Measurements from ENCODE around the gene OCIAD1.

DNA sequence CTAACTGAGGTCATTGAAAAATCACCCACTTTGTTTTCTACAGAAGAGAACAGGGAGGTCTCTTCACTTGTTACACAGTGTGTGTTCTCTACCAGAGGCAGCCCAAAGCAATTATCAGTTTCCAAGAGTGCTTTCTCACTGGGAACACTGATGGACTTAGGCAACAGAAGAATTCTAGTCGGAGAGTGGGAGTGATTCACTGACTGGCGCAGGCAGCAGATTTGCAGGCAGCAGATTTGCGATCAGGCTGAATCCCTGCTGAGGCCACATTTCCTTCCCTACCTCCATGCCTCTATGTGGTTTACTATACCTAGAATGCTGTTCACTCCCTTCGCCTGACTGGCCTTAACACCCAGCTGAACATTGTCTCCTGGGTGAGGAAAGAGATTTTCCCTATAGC, 69.1 kb downstream of the OCIAD1 start:
- TF ChIP-seq GABPA (IDR thresholded peaks at IDR 0.05 in 1 of 2, conservative IDR thresholded peaks at IDR 0.05 in 1 of 2) (no peak), YY1 (IDR thresholded peaks at IDR 0.05) (no peak), JUND (IDR thresholded peaks at IDR 0.05) (no peak), TAF1 (conservative IDR thresholded peaks at IDR 0.05) (no peak), NR2F2 (IDR thresholded peaks at IDR 0.05) (no peak), RXRA (IDR thresholded peaks at IDR 0.05) (no peak), SP1 (IDR thresholded peaks at IDR 0.05) (no peak), RAD21 (IDR thresholded peaks at IDR 0.05) (no peak), EGR1 (IDR thresholded peaks at IDR 0.05; ENCODE audit: low read depth in 2 of 2) (no peak)
- TF ChIP-seq, protein P1, sequence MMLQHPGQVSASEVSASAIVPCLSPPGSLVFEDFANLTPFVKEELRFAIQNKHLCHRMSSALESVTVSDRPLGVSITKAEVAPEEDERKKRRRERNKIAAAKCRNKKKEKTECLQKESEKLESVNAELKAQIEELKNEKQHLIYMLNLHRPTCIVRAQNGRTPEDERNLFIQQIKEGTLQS (IDR thresholded peaks at IDR 0.05), result no peak
- TF ChIP-seq, protein P2, sequence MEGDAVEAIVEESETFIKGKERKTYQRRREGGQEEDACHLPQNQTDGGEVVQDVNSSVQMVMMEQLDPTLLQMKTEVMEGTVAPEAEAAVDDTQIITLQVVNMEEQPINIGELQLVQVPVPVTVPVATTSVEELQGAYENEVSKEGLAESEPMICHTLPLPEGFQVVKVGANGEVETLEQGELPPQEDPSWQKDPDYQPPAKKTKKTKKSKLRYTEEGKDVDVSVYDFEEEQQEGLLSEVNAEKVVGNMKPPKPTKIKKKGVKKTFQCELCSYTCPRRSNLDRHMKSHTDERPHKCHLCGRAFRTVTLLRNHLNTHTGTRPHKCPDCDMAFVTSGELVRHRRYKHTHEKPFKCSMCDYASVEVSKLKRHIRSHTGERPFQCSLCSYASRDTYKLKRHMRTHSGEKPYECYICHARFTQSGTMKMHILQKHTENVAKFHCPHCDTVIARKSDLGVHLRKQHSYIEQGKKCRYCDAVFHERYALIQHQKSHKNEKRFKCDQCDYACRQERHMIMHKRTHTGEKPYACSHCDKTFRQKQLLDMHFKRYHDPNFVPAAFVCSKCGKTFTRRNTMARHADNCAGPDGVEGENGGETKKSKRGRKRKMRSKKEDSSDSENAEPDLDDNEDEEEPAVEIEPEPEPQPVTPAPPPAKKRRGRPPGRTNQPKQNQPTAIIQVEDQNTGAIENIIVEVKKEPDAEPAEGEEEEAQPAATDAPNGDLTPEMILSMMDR (IDR thresholded peaks at IDR 0.05; ENCODE audit: low read depth, low read length, missing input control), result no peak
- TF ChIP-seq, protein P3, sequence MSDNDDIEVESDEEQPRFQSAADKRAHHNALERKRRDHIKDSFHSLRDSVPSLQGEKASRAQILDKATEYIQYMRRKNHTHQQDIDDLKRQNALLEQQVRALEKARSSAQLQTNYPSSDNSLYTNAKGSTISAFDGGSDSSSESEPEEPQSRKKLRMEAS (IDR thresholded peaks at IDR 0.05), result no peak
- TF ChIP-seq, protein P4, sequence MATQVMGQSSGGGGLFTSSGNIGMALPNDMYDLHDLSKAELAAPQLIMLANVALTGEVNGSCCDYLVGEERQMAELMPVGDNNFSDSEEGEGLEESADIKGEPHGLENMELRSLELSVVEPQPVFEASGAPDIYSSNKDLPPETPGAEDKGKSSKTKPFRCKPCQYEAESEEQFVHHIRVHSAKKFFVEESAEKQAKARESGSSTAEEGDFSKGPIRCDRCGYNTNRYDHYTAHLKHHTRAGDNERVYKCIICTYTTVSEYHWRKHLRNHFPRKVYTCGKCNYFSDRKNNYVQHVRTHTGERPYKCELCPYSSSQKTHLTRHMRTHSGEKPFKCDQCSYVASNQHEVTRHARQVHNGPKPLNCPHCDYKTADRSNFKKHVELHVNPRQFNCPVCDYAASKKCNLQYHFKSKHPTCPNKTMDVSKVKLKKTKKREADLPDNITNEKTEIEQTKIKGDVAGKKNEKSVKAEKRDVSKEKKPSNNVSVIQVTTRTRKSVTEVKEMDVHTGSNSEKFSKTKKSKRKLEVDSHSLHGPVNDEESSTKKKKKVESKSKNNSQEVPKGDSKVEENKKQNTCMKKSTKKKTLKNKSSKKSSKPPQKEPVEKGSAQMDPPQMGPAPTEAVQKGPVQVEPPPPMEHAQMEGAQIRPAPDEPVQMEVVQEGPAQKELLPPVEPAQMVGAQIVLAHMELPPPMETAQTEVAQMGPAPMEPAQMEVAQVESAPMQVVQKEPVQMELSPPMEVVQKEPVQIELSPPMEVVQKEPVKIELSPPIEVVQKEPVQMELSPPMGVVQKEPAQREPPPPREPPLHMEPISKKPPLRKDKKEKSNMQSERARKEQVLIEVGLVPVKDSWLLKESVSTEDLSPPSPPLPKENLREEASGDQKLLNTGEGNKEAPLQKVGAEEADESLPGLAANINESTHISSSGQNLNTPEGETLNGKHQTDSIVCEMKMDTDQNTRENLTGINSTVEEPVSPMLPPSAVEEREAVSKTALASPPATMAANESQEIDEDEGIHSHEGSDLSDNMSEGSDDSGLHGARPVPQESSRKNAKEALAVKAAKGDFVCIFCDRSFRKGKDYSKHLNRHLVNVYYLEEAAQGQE (IDR thresholded peaks at IDR 0.05), result no peak

All from liver (tissue), 3 donors.